OCI-LY7 (cell line): ENCODE measurements around the gene GRAMD1B.

Source experiments
- CTCF ChIP-seq: fragments of 200-600 bp; sonication (generic); conservative IDR thresholded peaks from 2 replicates; pipeline ENCODE4 v1.5.1; 2014; ENCODE audit warnings: mild to moderate bottlenecking, antibody characterized with exemption, low read length, moderate library complexity, mixed read lengths
- EZH2phosphoT487 ChIP-seq: fragments of 200-600 bp; sonication (generic); IDR thresholded peaks from 2 replicates; pipeline ENCODE4 v1.6.1; 2018; ENCODE audit warnings: low read depth, borderline replicate concordance, mild to moderate bottlenecking, mixed run types, antibody characterized with exemption, low read length, moderate library complexity, mixed read lengths

- TF ChIP-seq CTCF, result no peak
- no peak for TF ChIP-seq EZH2phosphoT487
Observed at GRCh38 chr11:123454796-123455195, 24.7 kb downstream of the GRAMD1B start.
